ENCODE data around the gene FOXP4. TPM values are rescaled to one million over a fixed set of nuclear protein-coding genes. Genes with fewer than 3 reads are reported as not detected.

The FOXP4 gene
- total RNA-seq, 1 donor from 2014 or later = 2.7 TPM

- H3K27me3 Mint-ChIP-seq (ENCODE audit: insufficient read depth, low read depth) = peaks cover 39% of the 10 kb centered on the region
- Histone ChIP-seq H2AFZ (replicated peaks) (no peak overlapping the region), H3K79me2 (ENCODE audit: low read depth) (no peaks in the 10 kb centered on the region), H3K4me2 (peak overlapping the region; percentile 80), H3K9me3 (ENCODE audit: low read depth) (no peaks in the 10 kb centered on the region), H3K27ac (no peak overlapping the region), H3F3A (ENCODE audit: low read depth) (peaks cover 39% of the 10 kb centered on the region), H3K36me3 (no peaks in the 10 kb centered on the region), H3K4me1 (peaks cover 31% of the 10 kb centered on the region), H3K4me3 (peak overlapping the region; percentile 43), H4K20me1 (ENCODE audit: low read depth) (peaks cover 17% of the 10 kb centered on the region), H3K9ac (no peak overlapping the region), H3K27me3 (peaks cover 98% of the 10 kb centered on the region)
- no peak overlapping the region for H3K27ac Mint-ChIP-seq
- peak; percentile 71 for DNase-seq (ENCODE audit: low spot score)
- H3K4me3 Mint-ChIP-seq = peak overlapping the region; percentile 78
- TF ChIP-seq CTCF (IDR thresholded peaks at IDR 0.05) (no peak), EZH2phosphoT487 (IDR thresholded peaks at IDR 0.05) (peak; percentile 84), EZH2 (IDR thresholded peaks at IDR 0.05) (peak; percentile 89)
- peaks cover 36% of the 10 kb centered on the region for H3K4me1 Mint-ChIP-seq
- H3K36me3 Mint-ChIP-seq = no peaks in the 10 kb centered on the region
- no peaks in the 10 kb centered on the region for H3K9me3 Mint-ChIP-seq
These were observed 40.8 kb upstream of the FOXP4 start for GRCh38 chr6:41505122-41506049.

DNA sequence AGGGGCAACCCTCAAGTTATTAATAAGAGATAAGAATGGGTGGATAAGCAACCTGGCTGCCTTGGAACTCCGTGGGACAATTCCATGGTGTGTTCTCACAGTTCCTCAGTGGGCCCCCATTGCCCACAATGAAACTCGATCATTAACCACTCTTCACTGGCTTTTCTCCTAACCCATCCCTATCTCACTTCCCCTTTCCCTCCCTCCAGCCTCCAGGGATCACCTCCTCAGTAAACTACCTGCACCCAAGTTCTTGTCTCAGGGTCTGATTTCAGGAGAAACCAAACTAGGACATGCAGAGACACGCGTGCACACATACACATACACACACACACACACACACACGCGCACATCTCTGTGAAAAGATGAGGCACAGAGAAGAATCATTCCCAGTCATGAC, 37.7 kb upstream of the FOXP4 start:
- Histone ChIP-seq H3K4me1 (peaks cover 20% of the 10 kb centered on the region), H3K4me2 (no peak overlapping the region), H3K9ac (no peak overlapping the region), H3K9me3 (ENCODE audit: low read depth) (no peaks in the 10 kb centered on the region), H3K79me2 (ENCODE audit: low read depth) (no peaks in the 10 kb centered on the region), H2AFZ (replicated peaks) (no peak overlapping the region), H3K36me3 (no peaks in the 10 kb centered on the region), H3K27me3 (peaks cover 99% of the 10 kb centered on the region), H4K20me1 (ENCODE audit: low read depth) (peaks cover 17% of the 10 kb centered on the region), H3F3A (ENCODE audit: low read depth) (peaks cover 27% of the 10 kb centered on the region), H3K4me3 (no peak overlapping the region), H3K27ac (no peak overlapping the region)
- Mint-ChIP-seq H3K36me3 (no peaks in the 10 kb centered on the region), H3K27me3 (ENCODE audit: insufficient read depth, low read depth) (peaks cover 28% of the 10 kb centered on the region), H3K27ac (no peak overlapping the region), H3K4me1 (peaks cover 21% of the 10 kb centered on the region), H3K9me3 (no peaks in the 10 kb centered on the region), H3K4me3 (no peak overlapping the region)
- TF ChIP-seq EZH2phosphoT487 (IDR thresholded peaks at IDR 0.05) (no peak), EZH2 (IDR thresholded peaks at IDR 0.05) (no peak), CTCF (IDR thresholded peaks at IDR 0.05) (no peak)
- no peak for DNase-seq (ENCODE audit: low spot score)

DNA sequence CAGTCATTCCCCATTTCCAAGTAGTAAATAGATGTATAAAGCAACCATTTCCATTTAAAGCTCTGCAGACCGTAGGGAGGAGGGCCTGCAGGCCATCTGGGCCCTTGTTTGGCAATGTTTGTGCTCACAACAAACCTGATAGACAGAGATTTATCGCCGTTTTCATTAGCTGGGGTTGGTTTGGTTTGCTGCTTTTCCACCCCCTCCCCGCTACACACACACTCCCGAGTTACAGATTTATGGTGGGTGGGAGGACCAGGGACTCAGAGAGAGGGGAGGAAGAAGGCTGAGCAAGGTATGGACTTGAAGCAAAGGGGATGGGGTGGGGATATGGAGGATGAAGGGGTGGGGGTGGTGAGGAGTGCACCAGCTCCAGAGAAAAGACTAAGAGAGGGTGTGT, 36.6 kb upstream of the FOXP4 start:
- no peak for DNase-seq (ENCODE audit: low spot score)
- Histone ChIP-seq H4K20me1 (ENCODE audit: low read depth) (peaks cover 15% of the 10 kb centered on the region), H3K4me3 (no peak overlapping the region), H3K79me2 (ENCODE audit: low read depth) (no peaks in the 10 kb centered on the region), H3F3A (ENCODE audit: low read depth) (peaks cover 19% of the 10 kb centered on the region), H3K9ac (no peak overlapping the region), H3K4me1 (peaks cover 13% of the 10 kb centered on the region), H2AFZ (replicated peaks) (no peak overlapping the region), H3K36me3 (no peaks in the 10 kb centered on the region), H3K27ac (no peak overlapping the region), H3K4me2 (no peak overlapping the region), H3K9me3 (ENCODE audit: low read depth) (no peaks in the 10 kb centered on the region), H3K27me3 (peaks cover 96% of the 10 kb centered on the region)
- H3K36me3 Mint-ChIP-seq = no peaks in the 10 kb centered on the region
- H3K27ac Mint-ChIP-seq = peak overlapping the region; percentile 80
- H3K4me1 Mint-ChIP-seq = peaks cover 17% of the 10 kb centered on the region
- peaks cover 22% of the 10 kb centered on the region for H3K27me3 Mint-ChIP-seq (ENCODE audit: insufficient read depth, low read depth)
- no peak overlapping the region for H3K4me3 Mint-ChIP-seq
- TF ChIP-seq CTCF (IDR thresholded peaks at IDR 0.05) (no peak), EZH2 (IDR thresholded peaks at IDR 0.05) (no peak), EZH2phosphoT487 (IDR thresholded peaks at IDR 0.05) (no peak)
- H3K9me3 Mint-ChIP-seq = no peaks in the 10 kb centered on the region

Measured in neural progenitor cell (in vitro differentiated cells).